Breast epithelium (tissue), 3 donors: Measurements from ENCODE around the gene LGR4.

Experiments used
- CTCF ChIP-seq, 3 donors: fragments of 450-650 bp; IDR thresholded peaks; one replicate each; pipeline ENCODE4 v1.5.1; 2016 to 2017; ENCODE audit warnings: antibody characterized with exemption in 3 of 3, mild to moderate bottlenecking in 3 of 3, moderate library complexity in 3 of 3
- POLR2A ChIP-seq: fragments of 450-650 bp; IDR thresholded peaks from one replicate; pipeline ENCODE4 v1.6.1; 2016; ENCODE audit warnings: antibody characterized with exemption, mild to moderate bottlenecking, moderate library complexity

GRCh38 chr11:27477243-27477642 lies 4.7 kb upstream of the LGR4 start:
- TF ChIP-seq CTCF (IDR thresholded peaks at IDR 0.05) (no peak), POLR2A (no peak)
